B cell (primary cell): ENCODE data around the gene MICOS13.

Experiments
- CTCF ChIP-seq: fragments of 200-600 bp; IDR thresholded peaks from one replicate; pipeline ENCODE4 v1.8.0; 2022; ENCODE audit warnings: antibody characterized with exemption, mild to moderate bottlenecking
- EZH2 ChIP-seq: IDR thresholded peaks from 2 replicates; pipeline ENCODE4 v1.6.1; 2012; ENCODE audit warnings: borderline replicate concordance, low read depth, mild to moderate bottlenecking, moderate library complexity, low read length; ENCODE audit not compliant: insufficient read depth, poor library complexity, severe bottlenecking

- TF ChIP-seq EZH2 (no peak), CTCF (no peak)
Observed at GRCh38 chr19:5646703-5647102, 33.6 kb downstream of the MICOS13 start.
